NCI-H2107 (cell line): ENCODE measurements around the gene HSPH1.

Experiments
- DNase-seq: peaks from one replicate; lab custom pipeline; 2025; lab: John Stamatoyannopoulos, UW

Gene HSPH1

DNA sequence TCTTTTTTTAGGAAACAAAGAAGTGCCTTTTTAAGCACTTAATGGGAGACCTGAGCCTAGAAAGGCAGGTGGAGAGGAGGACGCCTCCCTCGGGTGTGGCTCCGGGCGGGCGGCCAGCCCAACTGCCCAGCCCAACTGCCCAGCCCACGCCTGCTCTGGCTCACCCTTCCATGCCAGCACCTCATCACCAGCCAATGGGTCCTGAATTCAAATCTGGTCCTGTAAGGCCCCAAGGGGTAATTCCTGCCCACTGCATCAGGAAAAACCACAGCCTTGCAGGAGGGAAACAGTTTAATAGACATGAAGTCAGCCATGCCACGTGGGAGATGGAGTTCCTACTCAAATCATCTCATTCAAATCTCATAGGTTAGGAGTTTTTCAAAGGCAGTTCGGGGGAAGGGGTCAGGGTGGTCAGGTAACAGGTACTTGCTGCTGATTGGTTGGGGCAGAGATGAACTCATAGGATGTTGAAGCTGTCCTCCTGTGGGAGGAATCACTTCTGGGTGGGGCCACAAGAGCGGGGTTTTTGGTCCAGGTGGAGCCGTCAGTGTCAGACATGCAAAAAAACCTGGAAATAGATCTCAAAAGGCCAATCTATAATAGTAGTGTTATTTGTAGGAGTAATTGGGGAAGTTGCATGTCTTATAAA, 64.9 kb downstream of the HSPH1 start:
- DNase-seq, result no peak

DNA sequence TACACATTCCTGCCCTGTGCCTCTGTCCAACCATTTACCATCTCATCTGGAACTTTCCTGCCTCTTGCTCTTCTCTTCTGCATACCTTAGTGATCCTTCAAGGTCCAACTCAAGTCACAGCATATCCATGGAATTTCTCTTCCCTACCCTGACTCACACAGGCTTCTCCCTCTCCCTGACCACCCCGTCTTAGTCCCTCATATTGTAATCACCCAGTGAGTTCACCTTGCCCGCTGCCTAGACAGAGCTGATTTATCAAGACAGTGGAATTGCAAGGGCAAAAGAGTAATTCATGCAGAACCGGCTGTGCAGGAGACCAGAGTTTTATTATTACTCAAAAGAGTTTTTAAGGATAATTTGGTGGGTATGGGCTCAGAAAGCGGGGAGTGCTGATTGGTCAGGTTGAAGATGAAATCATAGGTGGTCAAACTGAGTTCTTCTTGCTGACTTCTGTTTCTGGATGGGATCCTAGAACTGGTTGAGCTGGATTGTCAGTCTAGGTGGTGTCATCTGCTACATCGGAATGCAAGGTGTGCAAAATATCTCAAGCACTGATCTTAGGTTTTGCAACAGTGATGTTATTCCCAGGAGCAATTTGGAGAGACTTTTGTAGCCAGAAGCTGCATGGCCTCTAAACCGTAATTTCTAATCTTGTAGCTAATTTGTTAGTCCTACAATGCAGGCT, 67.2 kb downstream of the HSPH1 start:
- DNase-seq, result no peak

DNA sequence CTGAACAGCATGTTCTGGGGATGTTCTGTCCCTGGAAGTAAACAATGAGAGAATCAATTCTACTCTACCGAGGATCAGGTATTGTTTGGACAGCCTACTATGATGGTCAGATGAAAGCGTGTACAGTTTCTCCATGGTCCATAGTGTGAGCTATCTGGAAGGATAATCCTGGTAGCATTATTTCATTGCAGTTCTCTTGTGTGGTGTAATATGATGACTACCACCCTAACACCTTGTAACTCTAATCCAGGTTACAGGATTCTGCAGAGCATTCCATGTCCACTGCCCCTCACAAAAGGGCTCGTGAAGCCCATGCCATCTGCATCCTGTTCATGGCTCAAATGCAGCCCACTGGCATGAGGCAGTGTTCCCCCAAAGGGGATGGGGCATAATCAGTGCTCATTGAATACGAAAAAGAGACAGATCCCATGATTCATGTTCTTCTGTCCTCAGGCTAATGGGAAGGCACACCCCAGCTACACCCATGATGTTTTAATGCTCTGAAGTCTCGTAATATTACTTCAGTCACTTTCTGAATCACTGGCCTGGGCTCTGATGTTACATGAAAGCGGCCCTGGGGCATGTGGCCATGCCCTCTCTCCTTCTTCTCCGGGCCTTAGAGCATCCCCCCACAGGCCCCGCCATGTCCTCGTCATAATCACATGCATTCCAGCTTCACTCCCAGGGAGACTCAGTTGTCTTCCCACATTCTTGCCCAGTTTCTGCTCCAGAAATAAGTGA, 68.4 kb downstream of the HSPH1 start:
- DNase-seq, result no peak

DNA sequence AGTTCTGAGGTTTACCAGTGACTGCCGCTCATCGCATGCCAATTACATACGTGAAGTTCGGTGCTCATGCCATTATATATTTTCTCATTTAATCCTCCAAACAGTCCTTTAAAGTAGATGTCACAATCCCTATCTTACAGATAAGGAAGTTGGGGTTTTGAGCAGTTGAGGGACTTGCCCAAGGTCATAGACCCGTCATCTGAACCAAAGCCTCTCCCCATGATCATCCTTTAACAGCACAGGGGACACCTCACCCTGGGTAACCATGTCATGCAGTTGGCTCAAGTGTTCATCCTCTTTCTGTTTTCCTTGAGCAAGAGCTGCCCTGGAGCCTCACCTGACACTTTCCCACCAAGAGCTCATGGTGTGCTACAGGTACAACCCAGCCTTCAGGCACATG, 69.1 kb downstream of the HSPH1 start:
- no peak for DNase-seq

DNA sequence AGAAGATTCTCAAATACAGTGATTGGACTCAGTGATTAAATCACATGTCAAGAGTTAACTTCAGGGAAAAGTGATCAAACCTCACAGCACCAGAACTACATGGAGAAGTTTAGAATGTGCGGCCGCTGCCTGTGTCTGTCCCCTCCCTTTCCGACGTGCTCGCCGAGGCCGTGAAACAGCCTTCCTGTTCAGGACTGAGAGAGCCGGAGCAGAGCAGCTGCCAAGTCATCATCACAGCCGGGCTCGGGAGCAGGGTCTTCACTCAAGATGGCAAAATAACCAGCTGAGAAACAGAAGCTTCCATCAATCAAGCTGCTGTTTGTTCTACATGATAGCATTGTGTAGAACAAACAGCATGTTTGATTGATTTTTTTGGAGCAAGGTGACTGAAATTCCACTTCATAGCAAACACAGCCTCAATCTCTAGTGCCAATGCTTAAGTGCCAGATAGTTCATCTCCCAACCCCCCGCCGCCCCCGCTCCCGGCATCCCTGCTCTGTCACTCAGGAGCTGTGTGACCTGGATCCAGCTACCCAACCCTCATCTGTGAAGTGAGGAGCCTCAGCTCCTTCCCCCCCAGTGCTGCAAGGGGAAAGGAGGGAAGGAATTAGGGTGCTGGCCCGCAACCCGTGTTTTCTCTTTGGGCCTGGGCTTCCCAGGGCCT, 70.6 kb downstream of the HSPH1 start:
- no peak for DNase-seq

DNA sequence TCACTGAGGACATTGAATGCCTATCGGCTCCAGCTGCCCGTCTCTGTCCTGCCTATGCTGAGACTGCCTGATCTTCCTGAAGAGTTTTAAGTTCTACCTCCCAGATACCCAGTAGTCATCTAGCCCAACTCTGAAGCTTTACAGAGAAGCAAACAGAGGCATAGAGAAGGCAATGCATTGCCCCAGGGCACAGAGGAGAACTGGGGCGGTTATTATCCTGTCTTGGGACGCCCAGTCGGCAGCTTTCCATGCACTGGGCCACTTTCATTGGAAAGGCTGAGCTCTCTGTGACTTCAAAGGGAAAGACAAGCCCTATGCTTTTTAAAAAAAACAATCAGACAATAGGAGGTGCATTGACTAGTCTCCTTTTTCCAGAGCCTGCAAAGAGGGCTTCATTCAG, 71.6 kb downstream of the HSPH1 start:
- no peak for DNase-seq

DNA sequence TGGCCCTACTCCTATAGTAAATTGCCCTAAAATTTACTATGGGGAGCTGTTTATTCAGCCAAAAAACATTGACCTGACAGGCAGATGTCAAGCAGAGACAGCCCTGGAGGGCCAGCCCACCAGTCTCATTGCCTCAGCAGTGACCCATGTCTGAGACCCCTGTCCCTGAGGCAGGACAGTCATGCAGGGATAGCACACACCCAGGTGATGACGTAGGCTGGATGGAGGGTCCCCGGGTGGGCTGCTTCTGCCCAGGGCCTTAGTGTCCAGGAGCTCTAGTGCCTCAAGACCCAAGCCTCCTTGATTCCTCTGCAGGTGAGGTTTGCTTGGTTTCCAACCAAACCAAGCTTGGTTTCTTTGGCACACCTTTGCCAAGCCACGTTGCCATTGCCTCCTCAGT, 72.1 kb downstream of the HSPH1 start:
- no peak for DNase-seq

DNA sequence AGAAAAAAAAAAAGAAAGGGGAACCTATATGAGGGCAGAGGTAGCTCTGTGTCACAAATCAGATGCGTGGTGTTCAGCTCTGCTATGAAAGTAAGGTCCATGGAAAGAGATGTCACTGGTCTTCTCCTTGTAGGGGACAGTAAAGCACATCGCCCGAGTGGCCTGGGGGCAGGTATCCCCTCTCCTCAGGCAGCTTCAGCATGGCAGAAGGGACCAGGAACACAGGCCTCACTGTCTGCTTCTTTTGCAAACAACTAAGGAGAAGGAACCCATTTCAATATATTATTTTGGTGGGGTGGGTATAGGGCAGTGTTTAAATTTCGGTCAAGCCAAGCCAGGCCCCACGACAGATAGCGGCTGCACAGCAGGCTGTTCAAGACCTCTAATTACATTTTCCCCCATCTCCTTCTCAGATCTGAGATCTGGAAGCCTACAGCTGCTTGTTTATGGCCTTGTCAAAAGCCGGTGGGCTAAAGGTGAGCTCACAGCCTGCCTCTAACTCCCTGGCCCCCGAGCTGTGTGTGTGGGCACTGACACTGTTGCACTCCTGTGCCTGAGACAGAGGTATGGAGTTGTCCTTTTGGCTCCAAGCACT, 72.8 kb downstream of the HSPH1 start:
- no peak for DNase-seq
